Measurements from ENCODE around the gene MAP4.

Gene MAP4

GRCh38 chr3:47824541-47825473 lies 191.4 kb downstream of the MAP4 start (continued):
- TF ChIP-seq TSHZ1 (tag by site-specific recombination; IDR thresholded peaks at IDR 0.05; ENCODE audit: borderline replicate concordance) (no peak), ZBTB8A (tag by site-specific recombination; IDR thresholded peaks at IDR 0.05) (peak; percentile 81), ZXDB (tag by site-specific recombination; IDR thresholded peaks at IDR 0.05) (peak; percentile 59), ZBTB48 (tag by site-specific recombination; IDR thresholded peaks at IDR 0.05) (peak; percentile 93), HIC1 (tag by site-specific recombination; IDR thresholded peaks at IDR 0.05) (peak; percentile 41; the same call in 1 of the 2 replicates), ZSCAN30 (tag by site-specific recombination; IDR thresholded peaks at IDR 0.05) (peak; percentile 95), ZNF660 (tag by site-specific recombination; IDR thresholded peaks at IDR 0.05) (peak; percentile 97), ZBTB17 (tag by site-specific recombination; IDR thresholded peaks at IDR 0.05) (peak; percentile 74; the same call in 1 of the 2 replicates), ZNF174 (tag by site-specific recombination; IDR thresholded peaks at IDR 0.05) (no peak), ZNF398 (tag by site-specific recombination; IDR thresholded peaks at IDR 0.05) (peak; percentile 33; the same call in 1 of the 2 replicates), ZBTB49 (tag by site-specific recombination; IDR thresholded peaks at IDR 0.05; ENCODE audit: low read depth) (no peak), ZBTB26 (tag by site-specific recombination; optimal IDR thresholded peaks at IDR 0.05) (peak; percentile 81), KLF10 (tag by site-specific recombination; IDR thresholded peaks at IDR 0.05) (peak; percentile 17; the same call in 1 of the 2 replicates), TRIM28 (IDR thresholded peaks at IDR 0.05; ENCODE audit: borderline replicate concordance, low read length) (peak; percentile 70; the same call in 1 of the 2 replicates), ZNF658 (tag by site-specific recombination; IDR thresholded peaks at IDR 0.05) (no peak), ZBTB7A (tag by site-specific recombination; IDR thresholded peaks at IDR 0.05; ENCODE audit: low read depth) (0 out of 2 replicates have a peak, but pooled peaks have one; percentile 51), ZNF37A (tag by site-specific recombination; IDR thresholded peaks at IDR 0.05) (no peak), ZNF184 (tag by site-specific recombination; IDR thresholded peaks at IDR 0.05) (0 out of 2 replicates have a peak, but pooled peaks have one; percentile 54), ZNF76 (tag by site-specific recombination; IDR thresholded peaks at IDR 0.05; ENCODE audit: borderline replicate concordance, low read depth) (peak; percentile 82; the same call in 1 of the 2 replicates), ZNF10 (tag by site-specific recombination; IDR thresholded peaks at IDR 0.05) (0 out of 2 replicates have a peak, but pooled peaks have one; percentile 56), ZNF561 (tag by site-specific recombination; IDR thresholded peaks at IDR 0.05; ENCODE audit: borderline replicate concordance) (peak; percentile 84; the same call in 1 of the 2 replicates), ZNF600 (tag by site-specific recombination; IDR thresholded peaks at IDR 0.05) (0 out of 2 replicates have a peak, but pooled peaks have one; percentile 32), ZBTB44 (tag by site-specific recombination; IDR thresholded peaks at IDR 0.05) (peak; percentile 30; the same call in 1 of the 2 replicates)

Data from HEK293 (cell line).